ENCODE results near the gene TEDC1.

Gene TEDC1

GRCh38 chr14:105473033-105473676 lies 17.9 kb upstream of the TEDC1 start:
- no peak for DNase-seq (ENCODE audit: low spot score)

DNA sequence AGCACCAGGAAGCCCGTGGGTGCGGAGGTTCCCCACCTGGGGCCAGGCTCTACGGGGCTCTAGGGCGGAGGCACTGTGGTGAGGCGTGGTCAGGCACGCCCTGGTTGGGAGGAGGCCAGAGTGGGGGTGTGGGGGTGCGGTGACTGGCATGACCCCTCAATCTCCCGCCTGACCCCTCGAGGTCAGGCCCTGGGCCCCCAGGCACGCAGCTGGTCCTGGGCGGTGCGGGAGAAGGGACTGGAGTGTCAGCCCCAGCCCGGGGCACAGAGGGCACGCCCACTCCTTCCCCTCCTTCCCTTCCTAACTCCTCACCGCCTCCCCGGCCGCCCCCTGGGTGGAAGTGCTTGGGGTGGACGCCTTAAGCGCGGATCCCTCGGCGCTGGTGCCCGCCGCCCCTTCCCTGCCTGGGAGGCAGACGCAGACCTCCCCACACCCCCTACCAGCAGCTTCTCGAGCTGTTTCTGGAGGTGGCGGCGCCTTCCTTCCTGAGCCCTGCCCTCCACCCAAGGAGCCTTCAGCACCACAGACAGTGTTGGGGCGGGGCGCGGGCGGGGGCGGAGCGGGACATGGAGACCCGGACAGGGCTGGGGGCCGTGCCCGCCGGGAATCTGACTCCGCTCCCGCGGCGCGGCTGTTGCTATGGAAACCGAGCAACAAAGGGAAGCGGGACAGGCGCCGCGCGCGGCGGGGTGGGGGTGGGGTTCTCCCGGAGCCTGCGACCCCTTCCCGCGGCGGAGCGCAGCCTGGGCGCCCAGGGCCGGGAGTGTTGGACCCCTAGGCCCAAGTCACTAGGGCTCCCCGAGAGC lies 17.2 kb upstream of the TEDC1 start:
- peak; percentile 41 for DNase-seq (ENCODE audit: low spot score)

GRCh38 chr14:105474483-105475268 lies 16.4 kb upstream of the TEDC1 start, which contains the start of gene CRIP2:
TSS of gene CRIP2 (plus strand) at chr14:105474821. CDS start at chr14:105474863, 42 bp downstream.
- peak; percentile 40 for DNase-seq (ENCODE audit: low spot score)

DNA sequence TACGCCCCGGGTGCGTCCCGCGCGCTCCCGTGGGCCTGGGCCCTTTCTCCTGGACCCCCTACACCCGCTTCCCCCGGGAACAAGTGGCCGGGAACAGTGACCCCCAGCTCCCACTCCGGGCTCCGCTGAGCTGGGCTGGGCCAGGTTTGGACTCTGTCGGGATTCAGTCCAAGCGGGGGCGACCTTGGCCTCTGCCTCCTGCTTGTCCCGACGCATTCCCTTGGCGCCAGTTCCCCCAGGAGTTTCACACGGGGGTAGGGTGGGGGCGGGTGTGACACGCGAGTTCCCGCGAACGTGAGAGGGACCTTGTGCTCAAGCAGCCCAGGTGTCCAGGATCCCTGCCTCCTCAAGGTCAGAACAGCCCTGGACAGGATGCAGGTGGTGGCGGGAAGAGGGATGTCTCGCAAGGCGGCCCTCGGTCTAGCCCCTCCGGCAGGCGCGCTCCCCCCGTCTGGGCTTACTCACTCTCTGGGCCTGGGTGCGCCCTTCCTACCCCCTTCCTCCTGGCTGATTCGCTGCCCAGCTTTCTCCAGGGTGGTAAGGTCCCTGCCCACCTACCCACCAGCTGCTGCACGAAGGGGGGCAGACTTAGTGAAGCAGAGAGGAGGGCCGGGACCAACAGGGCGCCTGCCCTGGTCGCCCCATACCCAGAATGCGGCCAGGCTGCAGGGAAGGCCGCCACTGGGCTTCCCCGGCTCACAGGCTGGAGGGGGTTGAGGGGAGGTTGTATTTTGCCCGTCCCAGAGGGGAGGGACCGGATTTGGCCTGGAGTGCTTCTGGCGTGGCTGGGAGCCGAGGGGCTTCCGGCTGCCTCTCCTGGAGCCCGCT lies 15.6 kb upstream of the TEDC1 start:
- DNase-seq (ENCODE audit: low spot score) = peak; percentile 30

DNA sequence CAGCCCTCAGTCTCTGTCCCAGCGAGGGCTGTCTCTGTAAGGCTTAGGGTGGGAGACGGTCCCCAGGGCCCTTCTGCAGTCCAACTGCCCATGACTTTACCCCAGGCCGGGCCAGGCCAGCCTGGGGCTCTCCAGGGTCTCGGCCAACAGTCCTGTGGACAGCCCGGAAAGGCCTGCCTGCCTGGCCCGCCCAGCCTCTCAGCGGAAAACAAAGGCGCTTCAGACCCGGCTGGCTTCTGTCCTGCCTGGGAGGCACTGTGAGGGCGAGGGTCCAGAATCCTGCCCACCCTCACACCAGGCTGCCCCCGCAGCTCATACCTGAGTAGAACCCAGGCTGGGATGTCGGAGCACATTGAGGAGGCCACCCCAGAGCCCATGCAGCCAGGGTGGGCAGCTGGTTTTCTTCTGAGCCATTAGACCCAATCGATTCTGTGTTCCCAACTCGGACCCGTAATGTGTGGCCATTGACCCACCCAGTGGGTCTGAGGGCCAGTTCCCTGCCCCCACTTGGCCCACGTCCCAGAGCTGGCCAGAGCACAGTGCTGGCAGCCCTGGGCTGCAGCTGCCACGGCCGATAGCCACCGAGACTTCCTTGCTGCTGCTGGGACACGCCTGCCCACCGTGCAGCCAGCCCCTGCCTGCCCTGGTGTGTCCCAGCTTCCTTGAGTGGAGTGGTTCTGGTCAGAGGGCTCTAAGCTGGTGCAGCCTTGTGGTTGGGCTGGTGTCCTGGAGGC lies 14.8 kb upstream of the TEDC1 start:
- peak; percentile 90 for DNase-seq (ENCODE audit: low spot score)

DNA sequence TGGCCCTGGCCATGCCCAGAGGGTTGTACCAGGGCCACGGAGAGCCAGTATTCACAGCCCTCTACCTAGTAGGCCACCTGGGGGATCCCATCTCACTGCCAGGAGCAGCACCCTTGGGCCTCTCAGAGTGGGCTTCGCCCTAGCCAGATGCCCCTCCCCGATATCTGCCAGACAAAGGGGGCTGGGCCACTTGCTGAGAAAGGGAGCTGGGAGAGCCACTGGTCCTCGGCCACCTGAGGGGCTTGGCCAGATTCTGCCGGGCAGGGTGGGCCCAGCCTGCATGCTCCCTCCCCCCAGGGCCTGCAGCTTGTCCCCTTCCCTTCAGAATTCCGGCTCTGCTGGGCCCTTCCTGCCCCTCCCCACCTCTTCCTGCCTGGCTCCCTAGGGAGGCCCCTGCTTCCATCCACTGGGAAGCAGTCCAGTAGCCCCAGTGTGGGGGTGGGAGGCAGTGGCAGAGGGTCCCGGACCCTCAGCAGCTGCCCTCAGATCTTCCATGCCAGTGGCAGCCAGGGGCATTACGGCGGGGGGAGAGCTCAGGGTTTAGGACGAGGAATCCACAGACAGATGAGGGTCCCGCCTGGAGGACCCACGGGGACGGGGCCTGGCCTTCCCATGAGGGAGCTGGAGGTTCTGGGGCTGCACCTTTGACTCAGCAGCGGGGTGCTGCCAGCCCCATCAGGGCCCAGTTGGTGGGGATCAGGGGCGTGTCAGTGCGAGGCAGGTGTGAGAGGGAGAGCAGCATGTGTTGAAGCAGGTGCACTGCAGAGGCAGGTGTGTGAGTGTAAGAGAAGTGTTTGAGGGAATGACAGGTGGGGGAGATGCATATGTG lies 14.0 kb upstream of the TEDC1 start:
- no peak for DNase-seq (ENCODE audit: low spot score)

GRCh38 chr14:105477660-105478397 lies 13.2 kb upstream of the TEDC1 start:
- no peak for DNase-seq (ENCODE audit: low spot score)

- DNase-seq (ENCODE audit: low spot score) = no peak
These were observed 12.4 kb upstream of the TEDC1 start for GRCh38 chr14:105478398-105479251.

DNA sequence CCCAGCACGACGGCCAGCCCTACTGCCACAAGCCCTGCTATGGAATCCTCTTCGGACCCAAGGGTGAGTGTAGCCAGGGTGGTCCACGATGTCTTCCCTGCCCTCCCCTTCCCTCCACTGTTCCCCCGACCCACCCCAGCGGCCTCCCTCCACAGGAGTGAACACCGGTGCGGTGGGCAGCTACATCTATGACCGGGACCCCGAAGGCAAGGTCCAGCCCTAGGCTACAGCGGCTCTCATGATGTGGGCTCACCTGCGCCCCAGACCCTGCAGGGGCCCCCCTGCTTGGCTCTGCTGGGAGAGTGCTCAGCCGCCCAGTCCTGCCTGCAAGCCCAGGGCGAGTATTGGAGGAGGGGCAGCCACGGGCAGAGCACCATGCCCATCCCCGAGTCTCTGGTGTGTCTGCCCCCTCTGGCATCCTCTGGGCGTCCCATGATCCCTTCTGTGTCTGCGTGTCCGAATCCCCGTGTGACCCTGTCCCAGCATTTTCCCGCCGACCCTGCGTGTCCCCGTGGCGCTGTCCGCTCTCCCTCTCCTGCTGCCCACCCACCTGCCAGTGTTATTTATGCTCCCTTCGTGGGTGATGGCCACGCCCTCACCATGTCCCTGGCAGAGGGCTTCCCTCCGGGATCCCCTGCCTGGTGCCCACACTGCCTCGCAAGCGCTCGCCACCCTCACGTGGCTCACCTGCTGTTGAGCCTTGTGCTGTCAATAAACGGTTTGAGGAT lies 11.5 kb upstream of the TEDC1 start:
- no peak for DNase-seq (ENCODE audit: low spot score)

DNA sequence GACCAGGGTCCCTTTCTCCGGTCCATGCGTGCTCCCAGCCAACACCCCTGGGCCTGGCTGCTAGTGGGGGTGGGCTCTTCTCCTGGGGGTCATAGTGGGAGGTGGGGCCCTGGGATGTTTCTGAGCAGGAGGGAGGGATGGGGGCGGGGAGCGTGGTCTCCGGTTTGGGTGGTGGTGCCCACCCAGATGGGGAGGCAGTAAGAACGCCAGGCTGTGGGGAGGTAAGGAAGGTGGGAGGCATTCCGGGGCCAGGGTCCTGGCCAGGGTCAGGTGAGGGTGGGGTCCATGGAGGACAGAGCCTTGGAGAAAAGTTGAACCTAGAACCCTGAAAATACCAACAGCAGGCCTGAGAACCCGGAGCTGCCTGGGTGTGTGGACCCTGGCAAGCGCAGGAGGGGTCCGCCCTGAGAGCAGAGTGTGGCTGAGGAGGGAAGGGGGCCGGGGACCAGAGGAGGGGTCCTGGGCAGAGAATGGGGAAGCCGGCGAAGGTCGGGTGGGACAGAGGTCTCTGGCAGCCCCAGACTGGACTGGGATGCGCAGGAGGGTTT lies 10.8 kb upstream of the TEDC1 start:
- no peak for DNase-seq (ENCODE audit: low spot score)

GRCh38 chr14:105480807-105481801 lies 9.9 kb upstream of the TEDC1 start:
- peak; percentile 90 for DNase-seq (ENCODE audit: low spot score)

DNA sequence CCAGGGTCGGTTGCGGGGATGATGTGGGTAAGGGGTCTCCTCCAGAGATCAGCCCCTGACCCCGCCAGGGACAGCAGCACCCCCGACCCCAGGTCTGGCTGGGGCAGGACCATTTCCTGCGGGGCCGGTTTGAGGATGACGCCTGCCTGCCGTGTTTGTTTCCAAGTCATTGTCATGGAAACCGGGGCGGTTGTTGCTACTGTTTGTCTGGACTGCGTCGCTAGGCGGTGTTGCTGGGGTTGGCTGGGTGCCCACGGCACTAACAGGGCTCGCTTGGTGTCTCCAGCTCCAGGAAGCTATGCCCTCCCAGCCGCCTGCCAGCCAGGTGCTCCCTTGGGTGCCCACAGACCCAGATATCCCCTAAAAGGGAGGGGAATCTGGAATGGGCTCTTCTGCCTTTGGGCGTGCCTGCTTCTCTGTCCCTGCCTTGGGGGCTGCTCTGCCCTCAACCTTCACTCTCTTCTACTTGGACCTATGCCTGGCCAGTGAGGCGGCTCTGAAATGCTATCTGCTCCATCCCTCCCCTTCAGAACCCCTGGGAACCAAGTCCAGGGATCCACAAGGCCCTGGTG lies 9.1 kb upstream of the TEDC1 start:
- DNase-seq (ENCODE audit: low spot score) = peak; percentile 85

GRCh38 chr14:105482486-105483110 lies 8.4 kb upstream of the TEDC1 start:
- DNase-seq (ENCODE audit: low spot score) = no peak

GRCh38 chr14:105483300-105484068 lies 7.6 kb upstream of the TEDC1 start:
- no peak for DNase-seq (ENCODE audit: low spot score)
